DMS 273 treated with DMSO at 0.1 percent for 48 hours (cell line): ENCODE data around the gene DUSP2.

Experiments used
- DNase-seq: peaks from one replicate; lab custom pipeline; 2025; lab: John Stamatoyannopoulos, UW

Gene DUSP2

GRCh38 chr2:96131152-96131812, 14.0 kb downstream of the DUSP2 start:
- DNase-seq = no peak

- no peak for DNase-seq
These were observed 14.8 kb downstream of the DUSP2 start for GRCh38 chr2:96130483-96130882.

GRCh38 chr2:96129528-96130120, 15.6 kb downstream of the DUSP2 start:
- no peak for DNase-seq

GRCh38 chr2:96128456-96128855, 16.8 kb downstream of the DUSP2 start:
- no peak for DNase-seq

GRCh38 chr2:96124406-96125265, 20.6 kb downstream of the DUSP2 start:
- DNase-seq = no peak

GRCh38 chr2:96123936-96124335, 21.3 kb downstream of the DUSP2 start:
- DNase-seq = no peak

- no peak for DNase-seq
These were observed 21.9 kb downstream of the DUSP2 start for GRCh38 chr2:96123290-96123689.

- no peak for DNase-seq
These were observed 22.8 kb downstream of the DUSP2 start for GRCh38 chr2:96122391-96122790.

GRCh38 chr2:96121414-96121813, 23.8 kb downstream of the DUSP2 start:
- DNase-seq = no peak

- no peak for DNase-seq
These were observed 24.2 kb downstream of the DUSP2 start for GRCh38 chr2:96120991-96121390.

GRCh38 chr2:96120091-96120720, 25.0 kb downstream of the DUSP2 start:
- DNase-seq = no peak

GRCh38 chr2:96119389-96119751, 25.9 kb downstream of the DUSP2 start:
- no peak for DNase-seq

GRCh38 chr2:96118698-96119388, 26.4 kb downstream of the DUSP2 start:
- no peak for DNase-seq

GRCh38 chr2:96117701-96118588, 27.3 kb downstream of the DUSP2 start:
- DNase-seq = no peak

- DNase-seq = no peak
These were observed 28.2 kb downstream of the DUSP2 start for GRCh38 chr2:96116879-96117533.

GRCh38 chr2:96116424-96116878, 28.8 kb downstream of the DUSP2 start, which contains the start of gene ADRA2B:
Gene ADRA2B (minus strand): TSS chr2:96116571. CDS start chr2:96116149, 422 bp downstream.
- DNase-seq = no peak

- DNase-seq = no peak
These were observed 29.4 kb downstream of the DUSP2 start for GRCh38 chr2:96115631-96116423.

- DNase-seq = no peak
These were observed 30.2 kb downstream of the DUSP2 start for GRCh38 chr2:96114903-96115581.

- no peak for DNase-seq
These were observed 30.7 kb downstream of the DUSP2 start for GRCh38 chr2:96114546-96114902.
